HG02610 (cell line): ENCODE data around the gene NUDT8.
"Not testable (repeated sequence)": the region's sequence is repeated elsewhere in the genome, so short reads cannot be mapped to it uniquely, and the experiment has no call there.

Experiments used
- ATAC-seq: cut with Tn5 transposase; IDR thresholded peaks from one replicate; pipeline ENCODE4 v1.9.1; 2021; ENCODE audit warnings: mild to moderate bottlenecking, moderate library complexity; ENCODE audit not compliant: unreplicated experiment

Gene NUDT8

DNA sequence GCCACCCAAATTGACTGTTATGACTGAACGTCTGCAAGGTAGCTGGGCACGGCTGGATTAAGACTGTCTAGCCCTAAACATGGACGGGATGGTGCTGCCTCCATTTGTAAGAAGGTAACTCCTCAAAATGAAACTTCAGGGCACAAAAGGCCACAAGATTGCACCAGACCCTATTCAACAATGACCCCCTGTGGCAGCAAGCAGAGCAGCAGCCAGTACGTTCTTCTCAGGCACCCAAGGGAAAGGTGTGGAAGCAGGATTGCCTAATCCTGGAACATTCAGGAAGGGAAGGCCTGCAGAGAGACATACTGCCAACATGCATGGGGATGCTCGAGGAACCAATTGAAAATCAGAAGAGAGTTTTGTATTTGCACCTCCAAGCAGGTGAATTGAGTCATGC, 14.3 kb upstream of the NUDT8 start:
- no peak for ATAC-seq

DNA sequence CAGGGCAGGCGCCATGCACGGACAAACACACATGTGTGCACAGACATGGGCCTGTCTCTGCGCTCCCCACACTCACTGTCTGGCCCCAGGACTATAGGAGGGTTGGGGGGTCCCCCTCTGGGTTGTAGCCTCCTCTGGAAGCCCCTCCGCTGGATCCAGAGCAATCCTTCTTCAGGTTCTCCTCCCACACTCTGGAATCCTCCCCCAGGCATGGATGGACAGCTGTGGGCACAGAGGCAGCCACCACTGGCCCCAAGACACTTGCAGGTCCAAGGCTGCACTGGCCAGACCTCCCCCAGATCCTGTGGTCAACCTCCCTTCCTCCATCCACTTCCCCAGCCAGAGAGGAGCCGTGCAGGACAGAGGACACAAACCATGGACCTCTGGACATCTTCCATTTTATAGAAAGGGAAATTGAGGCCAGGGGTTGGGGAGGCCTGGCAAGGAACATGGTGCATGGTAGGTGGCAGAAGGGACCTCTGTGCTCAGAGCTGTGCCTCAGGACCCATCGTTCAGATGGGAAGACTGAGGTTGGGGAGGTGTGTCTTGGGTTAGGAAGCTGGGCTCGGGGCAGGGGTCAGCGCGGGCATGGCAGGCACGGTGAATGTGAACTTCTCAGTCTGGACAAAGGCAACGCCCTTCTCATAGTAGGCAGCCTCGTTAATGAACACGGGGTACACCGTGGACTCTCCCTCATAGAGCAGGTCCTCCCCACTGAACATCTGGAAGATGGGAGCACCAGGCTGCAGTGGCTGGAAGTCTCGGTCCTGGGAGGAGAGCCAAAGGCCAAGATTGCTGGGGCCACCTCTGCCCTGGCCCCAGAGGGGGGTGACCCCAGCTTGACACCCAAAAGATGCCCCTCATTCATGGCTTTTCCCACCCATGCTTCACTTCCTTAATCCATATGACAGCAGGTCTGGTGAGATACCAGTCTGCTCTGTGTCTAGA, 12.7 kb upstream of the NUDT8 start:
- ATAC-seq: no peak

DNA sequence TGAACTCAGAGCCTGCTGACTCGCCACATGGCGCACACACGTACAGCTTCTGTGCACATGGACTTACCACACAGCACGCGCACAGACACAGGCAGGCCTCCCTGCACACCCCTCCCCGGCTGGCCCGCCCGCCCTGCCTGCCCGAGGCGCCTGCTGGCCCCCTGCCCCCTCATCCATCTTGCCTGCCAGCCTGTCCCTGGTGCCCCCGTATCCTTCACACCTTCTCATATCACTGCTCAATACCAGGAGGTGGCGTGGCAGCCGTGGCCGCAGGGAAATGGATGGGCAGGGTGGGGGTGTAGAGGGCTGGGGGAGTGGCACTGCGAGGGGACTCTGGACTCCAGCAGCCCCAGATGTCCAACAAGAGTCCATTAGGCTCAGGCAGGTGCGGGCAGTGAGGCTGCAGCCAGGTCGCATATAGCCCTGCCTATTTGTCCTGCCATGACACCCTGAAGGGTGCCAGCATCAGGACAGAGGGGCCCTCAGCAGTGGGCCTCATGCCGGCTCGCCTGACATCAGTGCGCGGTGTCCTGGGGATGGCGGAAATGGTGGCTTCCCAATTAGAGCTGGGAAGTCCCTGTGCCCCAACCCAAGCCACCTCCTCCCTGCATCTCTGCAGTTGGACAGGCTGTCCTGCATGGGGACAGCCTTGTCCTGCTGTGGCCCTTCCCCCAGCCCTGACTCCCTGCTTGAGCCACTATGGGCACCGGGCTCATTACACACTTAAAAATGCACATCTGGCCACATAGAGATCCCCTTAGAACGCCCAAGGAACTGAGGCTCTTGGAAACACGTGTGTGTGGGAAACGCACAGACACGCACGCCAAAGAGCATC, 11.8 kb upstream of the NUDT8 start:
- no peak for ATAC-seq

DNA sequence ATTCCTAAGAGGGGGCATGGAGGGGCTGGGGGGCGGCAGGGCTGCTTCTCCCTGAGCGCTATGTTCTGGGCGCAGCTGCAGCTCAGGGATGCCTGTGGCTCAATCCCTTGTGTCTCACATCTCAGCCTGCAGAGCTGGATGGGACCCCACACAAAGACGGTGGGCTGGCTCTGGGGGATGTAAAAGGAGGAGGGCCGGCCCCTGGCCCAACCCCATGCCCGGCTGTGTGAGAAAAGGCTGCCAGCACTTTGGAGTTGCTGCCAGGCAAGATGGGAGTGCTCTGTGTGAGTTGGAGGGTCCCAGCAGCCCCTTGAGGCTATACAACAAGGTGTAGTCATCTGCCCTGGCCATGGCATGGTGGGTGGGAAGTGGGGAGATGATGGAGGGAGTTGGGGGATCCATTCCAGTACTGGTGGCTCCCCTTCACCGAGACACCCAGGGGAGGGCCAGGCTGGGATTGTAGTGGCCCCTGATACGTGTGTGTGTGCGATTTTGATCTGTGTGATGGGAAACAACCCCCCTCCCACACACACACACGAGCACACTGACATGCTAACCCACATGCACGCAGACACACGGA, 11.1 kb upstream of the NUDT8 start:
- ATAC-seq: no peak

DNA sequence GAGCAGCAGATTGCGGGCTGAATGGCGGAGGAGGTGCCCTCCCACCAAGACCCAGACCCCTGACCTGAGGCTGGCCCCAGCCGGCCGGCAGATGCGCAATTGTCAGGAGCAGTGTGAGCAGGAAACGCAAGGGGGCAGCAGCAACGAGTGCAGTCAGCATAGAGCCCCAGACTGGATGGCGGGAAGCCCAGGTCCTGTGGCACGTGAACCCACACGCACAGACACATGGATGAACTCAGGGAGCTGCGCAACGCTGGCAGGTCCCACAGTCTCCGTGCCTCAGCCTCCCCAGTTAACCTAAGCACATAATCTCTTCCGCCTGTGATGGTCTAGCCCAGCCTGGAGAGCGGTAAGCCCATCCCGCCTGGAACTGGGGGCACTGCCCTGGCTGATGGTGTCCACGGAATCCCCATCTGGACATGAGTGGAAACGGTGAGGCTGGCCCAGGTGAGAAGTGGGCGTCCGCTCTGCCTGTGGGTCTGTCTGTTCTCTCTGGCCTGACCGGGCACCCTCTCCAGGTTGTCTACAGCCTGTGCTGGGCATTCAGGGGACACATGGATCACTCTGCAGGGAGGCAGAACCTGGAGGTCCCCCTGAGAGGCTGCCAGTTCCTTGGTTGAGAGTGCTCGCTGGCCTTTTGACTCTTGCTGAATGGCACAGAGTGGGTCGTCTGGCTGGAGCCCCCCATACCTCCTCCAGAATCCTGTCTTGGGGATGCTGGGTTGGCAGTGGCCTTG, 10.5 kb upstream of the NUDT8 start:
- ATAC-seq: no peak

DNA sequence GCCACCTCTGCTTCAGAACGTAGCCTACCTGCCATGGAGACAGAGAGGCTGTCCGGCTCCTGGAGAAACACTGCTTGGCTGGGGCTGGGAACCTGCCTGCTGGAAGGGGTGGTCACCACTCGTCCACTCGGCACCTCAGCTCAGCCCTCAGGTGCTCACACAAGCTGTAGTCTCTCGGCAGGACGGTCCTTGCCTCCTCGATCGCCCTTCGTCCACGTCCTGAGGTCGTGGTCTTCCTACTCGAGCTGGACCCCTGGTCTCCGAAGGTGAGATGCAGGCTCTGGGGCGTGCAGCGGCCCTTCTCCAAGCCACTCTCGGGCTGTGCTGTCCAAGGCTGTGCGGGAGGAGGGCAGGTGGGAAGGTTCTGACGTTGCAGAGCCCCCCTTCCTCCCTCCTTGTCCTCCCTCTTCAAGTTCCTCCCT, 9.7 kb upstream of the NUDT8 start, which contains the start of gene TBX10:
TSS of gene TBX10 (minus strand) at position 326 of the 422 bp plus-strand sequence. CDS start at position 35, 291 bp downstream.
- ATAC-seq: no peak

DNA sequence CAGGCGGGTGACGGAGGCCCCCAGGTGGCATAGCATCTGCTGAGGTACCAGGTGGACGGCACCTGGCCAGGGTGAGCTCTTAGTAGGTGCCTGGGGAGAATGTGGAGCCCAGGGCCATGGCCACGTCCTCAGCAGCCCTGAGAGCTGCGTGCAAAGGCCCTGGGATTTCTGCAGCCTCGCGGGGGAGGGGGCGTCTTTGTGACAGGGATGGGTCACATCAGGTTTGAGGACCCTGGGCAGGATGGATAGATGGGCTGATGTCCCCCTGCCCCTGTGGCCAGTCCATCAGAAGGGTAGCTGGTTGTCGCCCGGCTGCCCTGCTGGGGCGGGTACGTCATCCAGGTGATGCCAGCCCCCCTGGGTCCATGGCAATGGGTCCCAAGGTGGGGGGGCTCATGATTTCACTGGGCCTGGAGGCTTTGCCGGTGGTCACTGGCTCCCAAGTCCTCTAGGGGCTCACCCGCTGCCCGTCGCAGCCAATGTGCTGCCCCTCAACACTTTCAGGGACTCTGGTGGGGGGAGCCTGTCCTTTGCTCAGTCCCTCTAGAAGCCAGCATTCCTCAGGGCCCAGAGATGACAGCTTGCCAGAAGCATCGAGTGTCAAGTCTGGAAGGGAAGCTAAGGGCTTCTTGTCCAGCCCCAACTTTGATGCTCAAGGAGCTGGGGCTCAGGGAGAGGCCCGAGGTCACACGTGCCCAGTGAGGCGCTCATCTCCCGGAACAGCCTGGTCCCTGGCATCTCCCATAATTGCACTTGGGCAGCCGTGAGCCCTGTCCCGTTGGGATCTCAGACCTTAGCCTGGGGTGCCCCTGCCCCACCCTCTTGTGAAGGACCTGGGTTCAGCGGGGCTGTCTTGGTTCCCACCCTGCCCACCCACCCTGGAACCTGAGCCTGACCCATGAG, 9.0 kb upstream of the NUDT8 start:
- ATAC-seq: no peak

DNA sequence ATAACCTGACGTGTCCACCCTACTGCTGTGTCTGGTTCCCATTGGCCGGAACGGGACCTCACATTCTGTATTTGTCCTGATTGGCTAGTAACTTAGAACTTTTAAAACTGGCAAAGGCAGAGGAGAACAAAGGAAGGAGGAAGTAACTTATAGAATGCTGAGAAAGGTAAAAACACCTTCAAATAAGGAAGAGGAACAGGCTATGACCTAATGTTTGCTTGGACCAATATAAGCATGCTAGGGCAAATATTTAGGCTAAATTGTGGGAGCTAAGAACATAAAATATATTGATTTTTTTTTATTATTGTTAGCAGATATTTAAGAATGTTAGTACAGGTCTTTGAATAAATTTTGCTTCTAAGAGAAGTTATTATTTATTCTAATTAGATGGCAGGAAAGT, 7.7 kb upstream of the NUDT8 start:
- not testable (repeated sequence) for ATAC-seq

DNA sequence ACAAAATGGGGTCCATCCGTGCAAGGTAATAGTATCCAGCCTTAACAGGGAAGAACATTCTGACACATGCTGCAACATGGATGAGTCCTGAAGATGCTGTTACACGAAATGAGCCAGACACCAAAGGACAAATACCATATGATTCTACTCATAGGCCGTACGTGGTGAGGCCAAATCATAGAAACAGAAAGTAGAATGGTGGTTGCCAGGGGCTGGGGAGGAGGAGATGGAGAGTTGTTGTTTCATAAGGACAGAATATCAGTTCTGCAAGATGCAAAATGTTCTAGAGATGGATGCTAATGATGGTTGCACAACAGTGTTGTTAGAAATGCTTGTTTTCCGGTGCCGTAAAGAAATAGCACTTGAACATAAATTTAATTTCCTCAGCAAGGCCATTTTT, 7.2 kb upstream of the NUDT8 start:
- ATAC-seq: no peak

DNA sequence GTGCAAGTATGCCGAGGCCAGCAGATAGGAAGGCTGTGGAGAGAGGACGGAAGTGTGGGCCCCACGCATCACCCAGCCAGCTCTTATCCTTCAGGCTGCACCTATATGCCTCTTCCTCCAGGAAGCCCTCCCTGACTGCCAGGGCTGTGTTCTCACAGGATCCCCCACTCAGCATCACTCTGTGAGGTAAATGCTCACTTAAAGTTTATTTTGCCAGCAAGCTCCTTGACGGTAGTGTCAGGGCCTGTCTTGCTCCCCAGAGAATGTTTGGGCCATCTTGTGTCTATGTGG, 5.4 kb upstream of the NUDT8 start:
- no peak for ATAC-seq

DNA sequence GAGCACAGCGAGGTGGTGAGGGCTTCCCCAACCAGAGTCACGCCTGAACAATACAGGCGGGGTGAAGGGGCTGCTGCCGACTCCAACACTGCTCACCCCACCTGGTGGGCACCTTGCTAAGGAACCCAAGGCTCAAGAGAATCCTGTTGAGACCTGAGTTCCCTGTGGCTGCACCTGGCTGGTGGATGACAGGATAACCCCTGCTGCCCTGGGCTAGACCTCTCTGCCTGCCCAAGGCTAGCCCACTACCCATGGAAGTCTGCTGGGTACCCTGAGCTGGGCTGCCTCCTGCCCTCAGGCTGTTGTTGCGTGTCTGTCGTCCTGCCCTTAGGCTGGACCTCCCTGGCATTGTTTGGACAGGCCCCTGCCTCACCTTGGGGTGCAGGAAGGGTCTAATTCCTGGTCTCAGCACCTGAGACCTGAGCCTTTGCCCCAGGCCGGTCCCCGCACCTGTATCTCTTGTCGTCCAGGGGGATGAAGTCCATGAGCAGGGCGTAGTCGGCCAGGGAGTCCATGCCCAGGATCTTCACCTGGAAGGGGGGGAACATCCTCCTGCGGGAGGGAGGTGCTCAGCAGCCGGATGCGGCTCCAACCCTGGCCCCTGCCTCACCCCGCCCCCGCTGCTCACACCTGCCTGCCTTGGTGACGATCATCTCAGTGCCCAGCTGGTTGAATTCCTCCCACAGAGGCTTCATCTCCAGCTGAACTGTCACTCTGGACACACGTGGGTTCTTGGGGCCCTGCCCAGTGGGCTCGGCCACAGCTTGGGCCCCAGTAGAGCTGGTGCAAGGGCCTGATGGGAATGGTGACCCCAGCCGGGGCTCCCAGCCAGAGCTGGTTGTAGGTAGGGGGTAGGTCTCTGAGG, 4.9 kb upstream of the NUDT8 start:
- no peak for ATAC-seq

DNA sequence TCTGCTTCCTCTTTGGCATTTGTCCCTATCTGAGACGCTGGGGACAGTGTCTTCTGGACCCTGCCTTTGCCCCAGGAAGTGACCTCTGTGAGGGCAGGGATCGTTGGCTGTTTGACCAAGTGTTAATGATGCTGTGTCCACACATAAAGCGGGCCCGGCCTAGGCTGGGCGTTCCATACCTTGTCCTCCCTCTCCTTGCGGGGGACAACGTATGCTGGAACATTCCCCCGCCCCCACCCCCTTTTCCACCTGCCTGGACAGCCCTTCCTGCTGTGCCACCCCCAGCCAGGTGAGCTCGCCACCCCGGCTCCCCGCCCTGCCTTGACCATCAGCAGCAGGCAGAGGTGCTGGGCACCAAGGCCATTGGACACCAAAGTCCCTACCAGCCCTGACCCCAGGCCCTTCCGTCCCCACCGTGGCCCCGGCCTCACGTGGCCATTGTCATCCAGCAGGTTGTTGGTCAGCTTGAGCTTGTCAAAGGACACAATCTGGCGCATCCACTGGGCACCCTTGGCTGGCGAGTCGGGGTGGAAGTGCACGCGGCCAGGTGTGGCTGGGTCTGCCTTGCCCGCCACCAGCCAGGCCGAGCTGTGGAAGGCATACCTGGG, 4.1 kb upstream of the NUDT8 start:
- no peak for ATAC-seq

DNA sequence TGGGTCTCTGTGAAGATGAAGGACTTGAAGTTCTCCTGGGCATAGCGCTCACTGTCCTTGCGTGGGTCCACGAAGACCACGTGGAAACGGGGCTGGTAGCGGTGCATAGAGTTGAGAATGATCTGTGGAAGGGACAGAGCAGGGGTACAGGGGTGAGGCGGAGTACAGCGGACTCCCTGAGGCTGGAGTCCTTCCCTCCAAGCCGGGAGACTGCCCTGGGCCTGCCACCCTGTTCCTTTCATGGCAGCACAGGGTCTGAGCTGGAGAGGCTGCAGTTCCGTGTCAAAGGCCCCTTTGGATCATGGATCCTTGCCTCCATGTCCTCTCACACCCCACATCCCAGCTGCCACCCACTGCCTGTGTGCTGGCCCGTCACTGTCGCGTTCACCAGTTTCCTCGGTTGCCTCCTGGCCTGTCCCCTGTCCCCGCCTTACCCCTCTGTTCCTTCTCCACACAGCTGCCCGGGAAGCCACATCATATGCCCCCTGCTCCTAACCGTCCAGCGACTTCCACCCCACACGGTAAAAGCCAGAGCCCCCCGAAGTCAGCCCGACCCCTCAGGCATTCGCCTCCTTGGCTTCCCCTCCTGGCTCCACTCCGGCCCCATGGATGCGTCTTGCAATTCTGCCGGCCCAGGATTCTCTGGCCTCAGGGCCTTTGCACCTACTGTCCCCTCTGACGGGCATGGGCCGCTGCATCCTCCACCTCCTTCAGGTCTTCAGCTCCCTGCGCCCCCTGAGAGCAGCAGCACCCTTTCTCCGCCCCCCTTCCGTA, 3.4 kb upstream of the NUDT8 start:
- no peak for ATAC-seq

DNA sequence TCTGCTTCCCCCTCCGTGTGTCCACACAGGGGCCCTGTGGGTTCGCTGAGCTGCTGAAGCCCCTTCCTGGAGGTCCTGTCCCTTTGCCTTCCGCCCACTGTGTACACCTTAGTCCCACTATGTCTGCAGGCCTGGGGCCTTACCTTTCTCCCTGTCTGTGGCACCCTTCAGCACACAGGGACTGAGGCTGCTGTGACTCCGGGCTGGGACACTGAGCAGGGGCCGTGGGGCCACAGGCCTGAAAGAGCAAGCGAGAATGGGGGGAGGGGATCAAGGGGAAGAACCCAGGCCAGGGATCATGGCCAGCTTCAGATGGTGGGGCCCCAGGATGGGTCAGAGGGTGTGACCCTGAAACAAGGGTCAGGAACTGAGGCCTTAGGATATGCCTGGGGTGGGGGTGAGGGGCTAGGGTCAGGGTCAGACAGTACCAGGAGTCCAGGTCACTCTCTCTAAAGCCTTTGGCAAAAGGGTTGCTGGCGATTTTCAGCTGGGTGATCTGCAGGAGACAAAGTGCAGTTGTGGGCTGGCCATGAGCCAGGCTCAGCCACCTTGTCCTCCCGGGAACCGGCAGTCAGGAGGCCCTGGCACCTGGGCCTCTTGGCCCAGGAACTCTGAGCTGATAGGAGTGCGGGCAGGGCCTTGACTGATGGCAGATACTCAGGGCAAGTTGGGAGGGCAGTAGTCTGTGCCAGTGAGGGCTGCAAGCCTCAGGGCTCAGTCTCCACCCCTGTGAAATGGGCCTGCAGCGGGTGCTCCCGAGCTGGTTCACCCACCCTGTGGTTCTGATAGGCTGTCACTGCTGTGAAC, 2.6 kb upstream of the NUDT8 start:
- no peak for ATAC-seq

DNA sequence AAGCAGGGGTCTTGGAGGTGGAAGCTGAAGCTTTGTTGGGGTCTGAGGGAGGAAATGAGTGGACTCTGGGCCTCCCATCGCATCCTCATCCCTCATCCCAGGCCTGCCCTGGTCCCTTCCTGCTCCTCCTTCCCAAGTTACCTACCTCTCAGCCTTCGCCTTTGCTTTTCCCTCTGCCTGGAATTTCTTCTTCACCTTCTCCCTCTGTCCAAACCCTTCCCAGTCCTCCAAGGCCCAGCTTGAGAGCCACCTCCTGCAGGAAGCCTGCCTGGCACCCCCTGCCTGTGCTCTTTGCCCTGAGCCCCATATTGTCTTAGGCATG, 2.1 kb upstream of the NUDT8 start:
- no peak for ATAC-seq

DNA sequence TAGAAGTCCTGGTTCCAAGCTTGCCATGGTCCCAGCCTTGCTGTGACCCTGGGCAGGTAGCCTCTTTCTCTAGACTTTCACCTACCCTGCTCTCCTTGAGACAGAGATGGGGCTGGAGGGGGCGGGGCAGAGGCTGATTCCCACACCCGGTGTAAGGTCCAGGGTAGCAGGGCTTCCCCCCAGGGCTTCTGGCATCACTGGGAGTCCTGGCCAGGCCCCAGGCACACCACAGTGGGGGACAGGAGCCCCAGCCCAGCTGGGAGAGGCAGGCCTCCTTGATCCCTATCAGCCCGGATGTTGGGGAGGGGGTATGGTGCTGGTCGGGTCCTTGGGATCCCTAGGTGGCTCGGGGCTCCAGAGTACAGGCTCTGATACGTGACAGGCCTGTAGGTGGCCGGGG, 1.7 kb upstream of the NUDT8 start:
- ATAC-seq: no peak

DNA sequence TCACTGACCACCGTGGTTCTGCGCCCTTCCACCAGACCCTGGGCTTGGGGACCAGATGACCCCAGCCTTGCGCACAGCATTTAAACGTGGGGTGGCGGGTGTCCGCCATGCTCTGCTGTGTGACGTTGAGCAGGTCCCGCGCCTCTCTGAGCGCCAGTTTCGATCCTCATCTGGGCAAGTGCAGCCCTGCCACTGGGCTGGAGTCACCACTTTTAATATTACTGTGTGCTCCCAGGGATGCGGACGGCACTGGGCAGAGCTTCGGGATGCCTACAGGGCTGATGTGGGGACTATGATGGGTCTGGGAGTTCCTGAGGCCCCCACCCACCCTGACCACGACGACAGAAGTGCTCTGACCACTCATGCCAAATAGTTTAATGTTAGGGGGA, 1.2 kb upstream of the NUDT8 start:
- ATAC-seq: no peak
